ENCODE measurements around the gene BMP8A. TPM values are rescaled to one million over a fixed set of nuclear protein-coding genes. Genes with fewer than 3 reads are reported as not detected.
"Not testable (repeated sequence)": the region's sequence is repeated elsewhere in the genome, so short reads cannot be mapped to it uniquely, and the experiment has no call there.

The BMP8A gene
- total RNA-seq, 1 donor from 2014 or later: 2.9 TPM

- H3K4me1 ChIP-seq: no peaks in the 10 kb centered on the region
- no peaks in the 10 kb centered on the region for H3K27me3 ChIP-seq
- H3K9me3 ChIP-seq: no peaks in the 10 kb centered on the region
- no peaks in the 10 kb centered on the region for H3K36me3 ChIP-seq
- intact Hi-C loops (cut with DNase I): no loop called here
- DNase-seq (ENCODE audit: extremely low spot score in 2 of 2): no peak
- TF ChIP-seq, protein P1, sequence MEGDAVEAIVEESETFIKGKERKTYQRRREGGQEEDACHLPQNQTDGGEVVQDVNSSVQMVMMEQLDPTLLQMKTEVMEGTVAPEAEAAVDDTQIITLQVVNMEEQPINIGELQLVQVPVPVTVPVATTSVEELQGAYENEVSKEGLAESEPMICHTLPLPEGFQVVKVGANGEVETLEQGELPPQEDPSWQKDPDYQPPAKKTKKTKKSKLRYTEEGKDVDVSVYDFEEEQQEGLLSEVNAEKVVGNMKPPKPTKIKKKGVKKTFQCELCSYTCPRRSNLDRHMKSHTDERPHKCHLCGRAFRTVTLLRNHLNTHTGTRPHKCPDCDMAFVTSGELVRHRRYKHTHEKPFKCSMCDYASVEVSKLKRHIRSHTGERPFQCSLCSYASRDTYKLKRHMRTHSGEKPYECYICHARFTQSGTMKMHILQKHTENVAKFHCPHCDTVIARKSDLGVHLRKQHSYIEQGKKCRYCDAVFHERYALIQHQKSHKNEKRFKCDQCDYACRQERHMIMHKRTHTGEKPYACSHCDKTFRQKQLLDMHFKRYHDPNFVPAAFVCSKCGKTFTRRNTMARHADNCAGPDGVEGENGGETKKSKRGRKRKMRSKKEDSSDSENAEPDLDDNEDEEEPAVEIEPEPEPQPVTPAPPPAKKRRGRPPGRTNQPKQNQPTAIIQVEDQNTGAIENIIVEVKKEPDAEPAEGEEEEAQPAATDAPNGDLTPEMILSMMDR (IDR thresholded peaks at IDR 0.05): no peak
- TF ChIP-seq POLR2A (IDR thresholded peaks at IDR 0.05) (no peak), POLR2AphosphoS5 (IDR thresholded peaks at IDR 0.05; ENCODE audit: insufficient read depth in 1 of 2, low read depth in 1 of 2) (no peak)
- no peak overlapping the region for H3K4me3 ChIP-seq
- H3K27ac ChIP-seq: no peak overlapping the region
These were observed 9.5 kb downstream of the BMP8A start for GRCh38 chr1:39500862-39501389.

DNA sequence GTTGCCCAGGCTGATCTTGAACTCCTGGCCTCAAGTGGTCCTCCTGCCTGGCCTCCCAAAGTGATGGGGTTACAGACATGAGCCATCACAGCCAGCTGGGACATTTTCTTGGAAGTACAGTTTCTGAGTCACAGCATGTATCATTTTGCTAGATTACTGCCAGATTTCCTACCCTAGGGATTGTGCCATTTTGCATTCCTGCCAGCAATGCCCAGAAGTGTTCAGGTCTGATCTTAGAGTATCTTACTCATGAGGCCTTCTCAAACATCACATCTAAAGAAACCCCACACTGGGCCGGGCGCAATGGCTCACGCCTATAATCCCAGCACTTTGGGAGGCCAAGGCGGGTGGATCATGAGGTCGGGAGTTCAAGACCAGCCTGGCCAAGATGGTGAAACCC, 10.2 kb downstream of the BMP8A start:
- Histone ChIP-seq H3K4me3 (no peak overlapping the region), H3K27me3 (no peaks in the 10 kb centered on the region), H3K4me1 (no peaks in the 10 kb centered on the region), H3K36me3 (no peaks in the 10 kb centered on the region), H3K27ac (no peak overlapping the region), H3K9me3 (no peaks in the 10 kb centered on the region)
- TF ChIP-seq POLR2AphosphoS5 (IDR thresholded peaks at IDR 0.05; ENCODE audit: insufficient read depth in 1 of 2, low read depth in 1 of 2): no peak
- no peak for TF ChIP-seq POLR2A (IDR thresholded peaks at IDR 0.05)
- TF ChIP-seq, protein P1 (IDR thresholded peaks at IDR 0.05): no peak
- no peak for DNase-seq (ENCODE audit: extremely low spot score in 2 of 2)
- intact Hi-C loops (cut with DNase I): no loop called here

GRCh38 chr1:39504436-39504835, 13.0 kb downstream of the BMP8A start:
- H3K27me3 ChIP-seq; H3K27ac ChIP-seq; H3K36me3 ChIP-seq; DNase-seq (ENCODE audit: extremely low spot score in 2 of 2); intact Hi-C loops (cut with DNase I); H3K4me1 ChIP-seq; H3K4me3 ChIP-seq; H3K9me3 ChIP-seq: not testable (repeated sequence)

DNA sequence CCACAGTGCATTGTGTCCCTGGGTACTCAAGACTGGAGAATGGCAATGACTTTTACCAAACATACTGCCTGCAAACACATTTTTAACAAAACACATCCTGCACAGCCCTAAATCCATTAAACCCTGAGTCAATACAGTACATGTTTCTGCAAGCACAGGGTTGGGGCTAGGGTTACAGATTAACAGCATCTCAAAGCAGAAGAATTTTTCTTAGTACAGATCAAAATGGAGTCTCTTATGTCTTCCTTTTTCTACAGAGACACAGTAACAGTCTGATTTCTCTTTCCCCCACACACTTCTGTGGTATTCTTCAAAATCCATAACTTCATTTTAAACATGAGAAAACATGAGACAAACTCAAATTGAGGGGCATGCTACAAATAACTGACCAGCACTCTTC, 13.9 kb downstream of the BMP8A start:
- Histone ChIP-seq H3K4me1 (no peaks in the 10 kb centered on the region), H3K4me3 (no peak overlapping the region), H3K27me3 (no peaks in the 10 kb centered on the region), H3K9me3 (no peaks in the 10 kb centered on the region), H3K27ac (no peak overlapping the region), H3K36me3 (no peaks in the 10 kb centered on the region)
- no peak for DNase-seq (ENCODE audit: extremely low spot score in 2 of 2)
- TF ChIP-seq, protein P1 (IDR thresholded peaks at IDR 0.05): no peak
- no peak for TF ChIP-seq POLR2A (IDR thresholded peaks at IDR 0.05)
- TF ChIP-seq POLR2AphosphoS5 (IDR thresholded peaks at IDR 0.05; ENCODE audit: insufficient read depth in 1 of 2, low read depth in 1 of 2): no peak
- intact Hi-C loops (cut with DNase I): no loop called here

- intact Hi-C loops (cut with DNase I): no loop called here
- no peak for DNase-seq (ENCODE audit: extremely low spot score in 2 of 2)
These were observed 15.9 kb downstream of the BMP8A start for GRCh38 chr1:39507230-39507928.

More at GRCh38 chr1:39507230-39507928, 15.9 kb downstream of the BMP8A start:
- Histone ChIP-seq H3K27ac (no peak overlapping the region), H3K4me1 (no peaks in the 10 kb centered on the region), H3K9me3 (no peaks in the 10 kb centered on the region), H3K4me3 (no peak overlapping the region), H3K36me3 (no peaks in the 10 kb centered on the region), H3K27me3 (no peaks in the 10 kb centered on the region)
- TF ChIP-seq POLR2A (IDR thresholded peaks at IDR 0.05) (no peak), POLR2AphosphoS5 (IDR thresholded peaks at IDR 0.05; ENCODE audit: insufficient read depth in 1 of 2, low read depth in 1 of 2) (no peak)
- TF ChIP-seq, protein P1 (IDR thresholded peaks at IDR 0.05): no peak
